Breast epithelium (tissue), 4 donors: ENCODE data around the gene LGR5. TPM values are rescaled to one million over a fixed set of nuclear protein-coding genes. Genes with fewer than 3 reads are reported as not detected.
"Not testable (repeated sequence)": the region's sequence is repeated elsewhere in the genome, so short reads cannot be mapped to it uniquely, and the experiment has no call there.

Experiments
- DNase-seq, 2 donors: peaks; one replicate each; pipeline ENCODE4 v3.0.0-alpha.2; 2019; ENCODE audit warnings: low spot score in 2 of 2
- H3K27ac ChIP-seq, 2 donors: fragments of 200-600 bp; sonication (generic) in 1 of 2; one replicate each; pipeline ENCODE4 v1.5.1; 2016 to 2019; ENCODE audit warnings: mild to moderate bottlenecking in 1 of 2
- H3K27me3 ChIP-seq, 2 donors: fragments of 200-600 bp; sonication (generic) in 1 of 2; one replicate each; pipeline versions ENCODE4 v1.5.1 to v1.6.0; 2017 to 2019; ENCODE audit warnings: control low read depth in 1 of 2, mild to moderate bottlenecking in 1 of 2
- H3K36me3 ChIP-seq: fragments of 200-600 bp; one replicate; pipeline ENCODE4 v1.5.1; 2019
- H3K4me1 ChIP-seq, 2 donors: fragments of 200-600 bp; sonication (generic); one replicate each; pipeline ENCODE4 v1.5.1; 2016 to 2019; ENCODE audit warnings: control low read depth in 1 of 2
- H3K4me3 ChIP-seq, 3 donors: fragments of 200-600 bp; sonication (generic); 1 replicate in 2 of 3; 2 replicates in 1 of 3; pipeline ENCODE4 v1.5.1; 2016 to 2019; ENCODE audit warnings: mild to moderate bottlenecking in 3 of 3, moderate library complexity in 2 of 3
- H3K9me3 ChIP-seq, 2 donors: fragments of 200-600 bp; sonication (generic) in 1 of 2; one replicate each; pipeline ENCODE4 v1.5.1; 2016 to 2019; ENCODE audit warnings: control low read depth in 1 of 2
- POLR2A ChIP-seq: fragments of 450-650 bp; IDR thresholded peaks from one replicate; pipeline ENCODE4 v1.6.1; 2016; ENCODE audit warnings: antibody characterized with exemption, mild to moderate bottlenecking, moderate library complexity
- POLR2AphosphoS5 ChIP-seq, 3 donors: sonication (generic); formaldehyde crosslinking; IDR thresholded peaks; one replicate each; pipeline ENCODE4 v1.6.1; 2017; ENCODE audit warnings: antibody characterized with exemption in 3 of 3
- intact Hi-C: fragments of 100-400 bp; cut with DNase I; formaldehyde crosslinking; loops from one replicate; pipeline ENCODE4 v1.15.1; 2023; ENCODE audit warnings: low total_unique reads
- total RNA-seq, 3 donors: library from RNA; depleted of rRNA; stranded (reverse); fragments of >200 nt; gene quantifications; one replicate each; pipeline ENCODE4 v1.1.0, GENCODE V29; 2016
- TF ChIP-seq, protein P1 (sequence below), 3 donors: fragments of 450-650 bp; IDR thresholded peaks; one replicate each; pipeline ENCODE4 v1.5.1; 2016 to 2017; ENCODE audit warnings: antibody characterized with exemption in 3 of 3, mild to moderate bottlenecking in 3 of 3, moderate library complexity in 3 of 3

Gene LGR5
- total RNA-seq, 3 donors from 2014 or later, result 0.15 to 0.80 (median 0.66) TPM

DNA sequence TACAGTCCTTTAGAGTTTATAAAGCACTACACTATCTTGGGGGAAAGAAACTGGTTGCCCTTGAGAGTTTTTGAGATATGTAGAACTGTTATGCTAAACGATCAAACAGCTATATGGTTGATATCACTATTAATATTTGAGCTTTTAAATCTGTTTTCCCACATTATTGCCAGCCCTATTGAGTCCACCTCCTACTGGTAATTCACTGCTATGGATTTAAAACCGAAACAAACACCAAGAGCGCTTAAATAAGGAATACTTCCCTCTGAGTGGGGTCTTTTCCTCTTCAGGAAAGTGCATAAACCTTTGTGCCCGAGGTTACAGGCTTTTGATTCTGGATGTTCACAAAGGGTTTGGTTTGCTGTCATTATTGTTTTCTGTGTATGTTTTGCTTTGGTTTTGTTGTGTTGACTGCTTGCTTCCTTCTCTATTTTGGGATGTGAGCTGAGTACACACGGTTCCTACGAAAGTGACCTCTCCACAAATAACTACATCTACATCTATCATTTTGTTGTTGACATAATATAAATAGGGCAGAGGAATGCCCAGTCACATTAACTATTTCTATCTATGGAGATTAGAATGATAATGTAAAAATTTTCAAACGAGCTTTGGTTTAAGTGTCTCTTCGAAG, 44.8 kb downstream of the LGR5 start:
- no peak for DNase-seq
- Histone ChIP-seq H3K27me3 (no peaks in the 10 kb centered on the region), H3K4me1 (no peaks in the 10 kb centered on the region), H3K27ac (no peak overlapping the region), H3K4me3 (no peak overlapping the region), H3K36me3 (no peaks in the 10 kb centered on the region), H3K9me3 (no peaks in the 10 kb centered on the region)
- intact Hi-C loops, result no loop called here
- TF ChIP-seq, protein P1, sequence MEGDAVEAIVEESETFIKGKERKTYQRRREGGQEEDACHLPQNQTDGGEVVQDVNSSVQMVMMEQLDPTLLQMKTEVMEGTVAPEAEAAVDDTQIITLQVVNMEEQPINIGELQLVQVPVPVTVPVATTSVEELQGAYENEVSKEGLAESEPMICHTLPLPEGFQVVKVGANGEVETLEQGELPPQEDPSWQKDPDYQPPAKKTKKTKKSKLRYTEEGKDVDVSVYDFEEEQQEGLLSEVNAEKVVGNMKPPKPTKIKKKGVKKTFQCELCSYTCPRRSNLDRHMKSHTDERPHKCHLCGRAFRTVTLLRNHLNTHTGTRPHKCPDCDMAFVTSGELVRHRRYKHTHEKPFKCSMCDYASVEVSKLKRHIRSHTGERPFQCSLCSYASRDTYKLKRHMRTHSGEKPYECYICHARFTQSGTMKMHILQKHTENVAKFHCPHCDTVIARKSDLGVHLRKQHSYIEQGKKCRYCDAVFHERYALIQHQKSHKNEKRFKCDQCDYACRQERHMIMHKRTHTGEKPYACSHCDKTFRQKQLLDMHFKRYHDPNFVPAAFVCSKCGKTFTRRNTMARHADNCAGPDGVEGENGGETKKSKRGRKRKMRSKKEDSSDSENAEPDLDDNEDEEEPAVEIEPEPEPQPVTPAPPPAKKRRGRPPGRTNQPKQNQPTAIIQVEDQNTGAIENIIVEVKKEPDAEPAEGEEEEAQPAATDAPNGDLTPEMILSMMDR (IDR thresholded peaks at IDR 0.05), result no peak
- TF ChIP-seq POLR2A, result no peak
- TF ChIP-seq POLR2AphosphoS5 (IDR thresholded peaks at IDR 0.05), result no peak

DNA sequence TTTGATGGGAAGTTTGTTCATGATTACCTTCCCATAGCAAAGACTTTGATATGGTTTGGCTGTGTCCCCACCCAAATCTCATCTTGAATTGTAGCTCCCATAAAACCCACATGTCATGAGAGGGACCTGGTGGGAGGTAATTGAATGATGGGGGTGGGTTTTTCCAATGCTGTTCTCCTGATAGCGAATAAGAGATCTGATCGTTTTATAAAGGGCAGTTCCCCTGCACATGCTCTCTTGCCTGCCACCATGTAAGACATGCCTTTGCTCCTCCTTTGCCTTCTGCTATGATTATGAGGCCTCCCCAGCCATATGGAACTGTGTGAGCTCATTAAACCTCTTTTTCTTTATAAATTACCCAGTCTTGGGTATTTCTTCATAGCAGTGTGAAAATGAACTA, 51.2 kb downstream of the LGR5 start:
- H3K27ac ChIP-seq, intact Hi-C loops, H3K9me3 ChIP-seq, H3K4me1 ChIP-seq, H3K27me3 ChIP-seq, H3K36me3 ChIP-seq, DNase-seq, H3K4me3 ChIP-seq: not testable (repeated sequence)

DNA sequence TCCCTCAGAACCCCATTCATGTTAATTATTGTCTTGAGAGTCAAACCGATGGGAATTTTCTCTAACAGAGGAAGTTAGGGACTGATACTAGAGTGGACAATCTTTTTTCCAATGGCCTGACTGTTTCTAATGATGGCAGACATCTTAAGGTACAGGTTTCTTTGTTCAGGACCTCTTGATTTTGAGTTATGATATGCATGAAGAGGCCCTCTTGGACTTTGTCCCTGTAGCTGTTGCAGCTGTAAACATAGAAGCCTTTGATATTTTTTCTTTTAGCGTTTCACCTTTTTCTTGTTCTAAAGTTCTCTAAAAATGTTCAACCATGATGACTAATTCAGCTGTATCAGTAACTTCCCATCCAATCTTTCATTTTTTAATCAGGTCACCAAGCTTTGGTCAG, 53.0 kb downstream of the LGR5 start:
- no peaks in the 10 kb centered on the region for H3K27me3 ChIP-seq
- H3K9me3 ChIP-seq, result peaks cover 0 to 7% of the 10 kb centered on the region in 2 donors
- DNase-seq, result no peak
- H3K4me3 ChIP-seq, result no peak overlapping the region
- no peak for TF ChIP-seq POLR2AphosphoS5 (IDR thresholded peaks at IDR 0.05)
- no peak for TF ChIP-seq POLR2A
- TF ChIP-seq, protein P1 (IDR thresholded peaks at IDR 0.05), result no peak
- intact Hi-C loops, result no loop called here
- no peak overlapping the region for H3K27ac ChIP-seq
- no peaks in the 10 kb centered on the region for H3K4me1 ChIP-seq
- no peaks in the 10 kb centered on the region for H3K36me3 ChIP-seq

DNA sequence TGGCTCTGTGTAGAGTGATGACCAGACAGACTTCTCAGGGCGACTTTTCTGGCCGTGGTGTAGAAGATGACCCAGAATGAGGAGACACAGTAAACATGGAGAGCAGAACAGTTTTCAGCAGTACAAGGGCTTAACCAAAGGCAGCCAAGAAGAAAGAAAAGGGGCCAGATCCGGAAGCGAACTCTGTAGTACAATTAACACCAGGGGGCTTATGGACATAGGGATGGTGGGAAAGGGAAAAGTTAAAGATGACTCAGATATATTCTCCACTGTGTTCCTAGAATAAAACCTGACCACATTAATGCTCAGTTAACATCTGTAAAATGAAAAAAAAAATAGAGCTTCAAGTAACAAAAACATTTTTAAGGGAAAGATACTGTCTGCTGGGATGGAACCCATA, 60.2 kb downstream of the LGR5 start:
- intact Hi-C loops, result no loop called here
- no peaks in the 10 kb centered on the region for H3K36me3 ChIP-seq

DNA sequence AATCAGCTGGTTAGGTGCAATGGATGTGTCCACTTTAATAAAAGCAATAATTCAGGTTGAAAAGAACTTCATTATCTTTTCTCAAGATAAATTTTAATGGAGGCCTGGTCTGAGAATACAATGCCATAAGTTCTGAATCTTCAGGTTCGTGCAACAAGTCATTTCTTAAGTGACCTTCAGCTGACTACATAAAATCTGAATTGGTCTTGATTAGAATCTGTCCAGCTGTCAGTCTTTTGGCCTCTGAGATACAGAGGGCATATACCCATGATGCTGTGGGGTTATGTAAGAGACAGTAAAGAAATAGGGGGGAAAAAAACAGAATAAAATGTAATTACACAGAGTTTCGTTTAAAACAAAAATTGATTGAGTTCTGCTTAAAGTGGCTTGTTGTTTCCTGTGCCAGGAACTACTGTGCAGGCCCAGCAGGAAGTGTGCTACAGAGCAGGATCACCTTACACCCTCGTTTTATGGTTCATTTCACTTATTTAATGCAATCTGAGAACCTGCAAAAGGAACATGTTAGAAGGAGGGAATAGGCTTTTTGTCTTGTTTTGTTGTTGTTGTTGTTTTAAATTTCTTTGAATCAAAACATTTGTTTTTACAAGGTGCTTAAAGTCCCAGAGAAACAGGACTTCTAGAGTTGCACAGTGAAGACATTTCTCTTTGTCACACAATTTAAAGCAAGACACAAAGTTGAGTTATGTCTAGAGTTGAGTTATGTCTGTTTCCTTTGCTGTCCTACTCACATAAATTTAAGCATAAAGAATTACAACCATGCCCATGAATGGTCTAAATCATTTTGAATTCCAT, 64.2 kb downstream of the LGR5 start:
- Histone ChIP-seq H3K36me3 (no peaks in the 10 kb centered on the region), H3K27ac (no peak overlapping the region), H3K27me3 (no peaks in the 10 kb centered on the region), H3K4me1 (no peaks in the 10 kb centered on the region), H3K4me3 (no peak overlapping the region), H3K9me3 (no peaks in the 10 kb centered on the region)
- intact Hi-C loops, result no loop called here
- TF ChIP-seq POLR2AphosphoS5 (IDR thresholded peaks at IDR 0.05), result no peak
- TF ChIP-seq POLR2A, result no peak
- TF ChIP-seq, protein P1 (IDR thresholded peaks at IDR 0.05), result no peak
- no peak for DNase-seq

More for the DNA sequence above, 60.2 kb downstream of the LGR5 start:
- peaks cover 0 to 6% of the 10 kb centered on the region in 2 donors for H3K9me3 ChIP-seq
- no peak overlapping the region for H3K4me3 ChIP-seq
- H3K27ac ChIP-seq, result no peak overlapping the region
- H3K4me1 ChIP-seq, result no peaks in the 10 kb centered on the region
- no peaks in the 10 kb centered on the region for H3K27me3 ChIP-seq
- TF ChIP-seq, protein P1 (IDR thresholded peaks at IDR 0.05), result no peak
- TF ChIP-seq POLR2A (no peak), POLR2AphosphoS5 (IDR thresholded peaks at IDR 0.05) (no peak)
- no peak for DNase-seq
